ENCODE results near the gene DNM3.

The DNM3 gene

GRCh38 chr1:171973421-171973820 lies 132.1 kb downstream of the DNM3 start:
- no peak for DNase-seq (ENCODE audit: low read depth, low spot score)

DNA sequence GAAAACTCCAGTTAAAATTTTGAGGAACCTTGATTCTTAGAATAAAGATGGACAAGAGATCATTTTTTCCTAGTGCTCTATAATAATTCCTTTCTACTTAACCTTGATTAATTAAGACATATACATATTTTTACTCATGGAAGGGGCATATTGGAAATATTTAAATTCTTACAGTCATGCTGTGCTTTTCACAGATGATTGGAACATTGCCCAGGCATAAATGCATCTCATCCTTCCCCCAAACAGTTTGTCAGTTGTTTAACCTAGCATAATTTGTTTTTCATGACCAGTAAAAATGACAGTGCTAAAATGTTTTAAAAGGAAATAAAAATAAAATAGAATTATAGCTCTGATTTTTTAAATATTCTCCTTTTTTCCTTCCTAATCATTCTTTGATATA lies 140.0 kb downstream of the DNM3 start:
- DNase-seq (ENCODE audit: low read depth, low spot score), result no peak

DNA sequence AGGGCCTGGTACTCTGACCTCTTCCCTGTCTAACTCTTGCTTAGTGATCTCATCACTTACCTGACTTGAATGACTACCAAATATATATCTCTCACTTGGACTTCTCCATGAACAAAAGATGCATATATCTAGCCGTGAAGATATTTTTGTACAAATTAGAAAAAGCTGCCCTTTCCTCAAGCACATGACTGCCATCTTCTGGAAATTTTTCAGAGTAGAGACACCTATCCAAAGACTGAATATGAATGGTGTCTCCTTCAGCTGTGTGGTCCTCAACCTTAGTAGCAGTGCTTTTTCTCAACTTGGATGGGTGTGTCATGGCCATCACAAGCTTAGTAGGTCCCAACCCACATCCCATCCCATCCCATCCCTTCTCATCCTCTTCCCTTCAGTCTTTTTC lies 142.3 kb downstream of the DNM3 start:
- DNase-seq (ENCODE audit: low read depth, low spot score), result no peak

DNA sequence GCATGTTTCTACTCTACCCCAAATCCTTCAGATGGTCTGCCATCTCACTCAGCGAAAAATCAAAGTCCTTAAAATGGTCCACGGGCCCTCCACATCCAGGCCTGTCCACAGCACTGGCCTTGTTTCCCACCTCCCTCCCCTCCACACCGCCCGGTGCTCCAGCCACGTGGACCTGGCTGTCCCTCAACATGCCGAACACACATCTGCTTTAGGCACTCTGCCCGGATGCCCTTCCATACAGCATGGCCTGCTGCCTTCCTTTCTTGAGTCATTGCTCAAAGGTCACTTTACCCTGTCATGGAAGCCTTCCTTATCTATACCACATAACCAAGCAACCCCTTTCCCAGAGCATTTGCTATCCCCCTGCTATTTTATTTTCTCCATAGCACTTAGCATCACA lies 143.0 kb downstream of the DNM3 start:
- DNase-seq (ENCODE audit: low read depth, low spot score), result no peak

GRCh38 chr1:171984850-171985485 lies 143.7 kb downstream of the DNM3 start:
- DNase-seq (ENCODE audit: low read depth, low spot score), result no peak

GRCh38 chr1:171985639-171986038 lies 144.3 kb downstream of the DNM3 start:
- no peak for DNase-seq (ENCODE audit: low read depth, low spot score)

DNA sequence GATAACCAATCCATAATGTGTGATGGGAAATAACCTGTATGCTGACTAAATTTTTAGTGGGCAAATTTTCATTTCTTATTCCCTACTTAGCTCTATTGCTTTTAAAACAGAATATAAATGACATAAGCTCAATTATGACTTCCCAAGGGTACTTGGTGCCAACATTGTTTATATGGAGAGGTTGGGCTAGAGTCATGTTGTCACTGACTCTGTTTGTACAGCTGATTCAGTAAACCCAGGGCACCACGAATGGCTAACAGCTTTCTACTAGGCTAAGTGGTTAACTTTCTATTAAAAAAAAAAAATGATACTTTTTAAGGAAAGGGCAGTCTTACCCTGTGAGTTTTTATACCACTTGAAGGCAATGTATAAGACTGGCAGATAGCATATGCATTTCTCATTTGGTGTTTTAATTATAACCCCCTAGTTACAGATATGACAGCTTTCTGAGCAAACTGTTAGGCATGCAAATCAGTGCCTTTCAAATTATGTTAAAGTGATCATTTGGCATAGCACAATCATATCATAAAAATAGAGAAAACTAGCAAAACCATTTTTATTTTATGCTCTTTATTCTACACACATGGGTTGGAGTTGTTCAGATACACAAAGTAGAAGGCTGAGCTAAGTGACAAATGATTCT lies 147.1 kb downstream of the DNM3 start:
- no peak for DNase-seq (ENCODE audit: low read depth, low spot score)

DNA sequence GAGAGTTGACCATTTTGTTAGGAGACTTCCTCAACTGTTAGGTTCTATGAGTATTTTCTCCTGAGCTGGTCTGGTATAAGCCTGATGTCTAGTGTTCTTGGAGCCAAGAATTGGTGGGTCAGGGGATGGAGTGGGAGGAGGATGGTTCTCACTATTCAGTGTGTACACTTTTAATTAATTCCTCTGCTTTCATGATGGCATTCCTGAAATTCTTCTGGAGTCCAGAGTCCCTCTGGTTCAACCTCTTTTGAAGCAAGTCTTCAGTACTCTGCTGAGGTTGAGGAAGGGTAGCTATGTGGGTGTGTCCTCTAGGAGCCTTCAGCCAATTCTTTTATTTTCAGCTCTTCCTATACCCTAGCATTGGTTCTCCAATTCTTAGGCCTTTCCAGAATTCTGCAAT lies 149.1 kb downstream of the DNM3 start:
- DNase-seq (ENCODE audit: low read depth, low spot score), result no peak

DNA sequence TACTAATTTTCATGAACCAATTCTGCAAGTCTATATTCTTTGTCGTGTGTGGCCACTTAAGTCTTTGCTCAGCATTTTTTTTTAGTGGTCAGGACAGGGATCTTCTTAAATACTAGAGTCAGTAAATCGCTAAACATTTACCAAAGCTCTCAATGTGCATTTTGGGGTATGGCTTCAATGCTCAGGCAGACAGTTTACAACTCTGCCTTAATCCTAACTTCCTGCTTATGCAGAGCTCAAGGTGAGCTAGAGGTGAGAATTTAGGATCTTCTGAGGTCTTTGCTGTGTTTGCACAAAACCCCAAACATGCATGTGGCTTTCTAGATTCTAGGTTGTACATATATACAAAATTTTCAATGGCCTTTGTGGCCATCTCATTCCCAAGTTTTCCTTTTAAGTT lies 153.0 kb downstream of the DNM3 start:
- no peak for DNase-seq (ENCODE audit: low read depth, low spot score)

DNA sequence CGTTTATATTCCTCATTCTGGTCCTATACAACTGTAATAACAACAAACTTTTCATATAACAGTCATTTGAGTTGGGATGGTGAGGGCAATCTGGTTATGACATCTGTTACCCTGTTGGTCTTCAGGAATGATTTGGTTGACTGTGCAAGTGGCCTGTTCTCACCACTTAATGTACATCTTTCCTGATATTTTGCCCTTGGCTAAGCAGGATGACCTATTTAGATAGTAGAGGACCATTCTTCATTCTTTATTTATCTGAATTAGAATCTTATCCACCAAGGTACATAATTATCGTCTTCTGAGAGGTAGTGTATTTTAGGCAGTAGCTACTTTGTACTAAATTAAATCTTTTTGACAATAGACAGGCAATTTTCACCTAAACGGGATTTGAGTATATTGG lies 154.3 kb downstream of the DNM3 start:
- no peak for DNase-seq (ENCODE audit: low read depth, low spot score)

GRCh38 chr1:171997936-171998335 lies 156.6 kb downstream of the DNM3 start:
- DNase-seq (ENCODE audit: low read depth, low spot score), result no peak

- DNase-seq (ENCODE audit: low read depth, low spot score), result no peak
Measured at GRCh38 chr1:171998711-171999110, 157.4 kb downstream of the DNM3 start.

- no peak for DNase-seq (ENCODE audit: low read depth, low spot score)
Measured at GRCh38 chr1:171999756-172000155, 158.5 kb downstream of the DNM3 start.

GRCh38 chr1:172001288-172001687 lies 160.0 kb downstream of the DNM3 start:
- DNase-seq (ENCODE audit: low read depth, low spot score), result no peak

GRCh38 chr1:172002725-172003345 lies 161.5 kb downstream of the DNM3 start:
- peak; percentile 14 for DNase-seq (ENCODE audit: low read depth, low spot score)

- DNase-seq (ENCODE audit: low read depth, low spot score), result no peak
Measured at GRCh38 chr1:172003766-172004530, 162.7 kb downstream of the DNM3 start.

DNA sequence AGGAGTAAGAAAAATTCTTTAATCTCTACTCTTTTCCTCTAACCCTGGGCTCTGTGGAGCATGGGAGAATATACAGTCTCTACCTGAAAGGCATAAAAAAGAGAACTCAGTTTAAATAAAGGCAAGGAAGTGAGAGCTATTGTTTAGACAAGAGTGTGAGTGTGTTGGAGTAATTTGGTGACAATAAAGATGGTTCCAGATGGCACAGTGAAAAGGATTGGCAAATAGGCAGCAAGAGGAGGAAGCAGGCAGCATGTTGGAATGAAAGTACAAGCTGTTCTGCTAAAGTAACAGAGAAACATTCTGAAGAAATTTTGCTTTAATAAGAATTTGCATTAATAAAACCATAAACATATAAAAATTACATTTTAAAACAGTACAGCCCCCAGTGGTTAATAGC lies 163.4 kb downstream of the DNM3 start:
- DNase-seq (ENCODE audit: low read depth, low spot score), result no peak

GRCh38 chr1:172005856-172006255 lies 164.6 kb downstream of the DNM3 start:
- no peak for DNase-seq (ENCODE audit: low read depth, low spot score)

DNA sequence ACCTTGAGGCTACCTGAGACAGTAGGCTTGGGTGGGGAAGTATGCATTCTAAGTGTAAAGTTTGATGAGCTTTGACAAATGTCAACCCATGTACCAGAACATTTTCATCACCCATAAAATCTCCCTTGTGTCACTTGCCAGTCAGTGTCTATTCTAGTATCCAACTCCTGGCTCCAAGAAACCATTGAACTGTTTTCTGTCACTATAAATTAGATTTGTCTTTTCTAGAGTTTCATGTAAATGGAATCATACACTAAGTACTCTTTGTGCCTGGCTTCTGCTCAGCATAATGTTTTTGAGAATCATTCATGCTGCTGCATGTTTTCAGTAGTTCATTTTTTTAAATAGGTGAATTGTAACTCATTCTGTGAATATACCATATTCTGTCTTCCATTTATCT lies 165.4 kb downstream of the DNM3 start:
- no peak for DNase-seq (ENCODE audit: low read depth, low spot score)

DNA sequence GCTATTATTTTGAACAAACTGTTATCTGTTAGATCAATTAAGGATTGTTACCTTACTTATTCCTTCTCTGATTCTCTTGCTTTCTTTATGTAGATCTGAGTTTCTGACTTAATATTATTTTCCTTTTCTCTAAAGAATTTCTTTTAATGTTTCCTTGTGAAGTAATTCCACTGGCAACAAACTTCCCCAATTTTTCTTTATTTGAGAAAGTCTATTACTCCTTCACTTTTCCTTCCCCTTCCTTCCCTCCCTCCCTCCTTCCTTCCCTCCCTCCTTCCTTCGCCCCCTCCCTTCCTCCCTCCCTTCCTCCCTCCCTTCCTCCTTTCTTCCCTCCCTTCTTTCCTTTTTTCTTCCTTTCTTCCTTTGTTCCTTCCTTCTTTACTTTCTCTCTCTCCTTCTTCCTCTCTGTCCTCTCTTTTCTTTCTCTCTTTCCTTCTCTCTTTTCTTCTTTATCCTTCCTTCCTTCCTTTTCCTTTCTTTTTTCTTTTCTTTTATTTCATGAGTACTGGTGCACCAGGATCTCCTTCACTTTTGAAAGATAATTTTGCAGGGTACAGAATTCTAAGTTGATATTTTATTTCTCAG lies 177.5 kb downstream of the DNM3 start:
- no peak for DNase-seq (ENCODE audit: low read depth, low spot score)

GRCh38 chr1:172019976-172020375 lies 178.7 kb downstream of the DNM3 start:
- no peak for DNase-seq (ENCODE audit: low read depth, low spot score)

DNA sequence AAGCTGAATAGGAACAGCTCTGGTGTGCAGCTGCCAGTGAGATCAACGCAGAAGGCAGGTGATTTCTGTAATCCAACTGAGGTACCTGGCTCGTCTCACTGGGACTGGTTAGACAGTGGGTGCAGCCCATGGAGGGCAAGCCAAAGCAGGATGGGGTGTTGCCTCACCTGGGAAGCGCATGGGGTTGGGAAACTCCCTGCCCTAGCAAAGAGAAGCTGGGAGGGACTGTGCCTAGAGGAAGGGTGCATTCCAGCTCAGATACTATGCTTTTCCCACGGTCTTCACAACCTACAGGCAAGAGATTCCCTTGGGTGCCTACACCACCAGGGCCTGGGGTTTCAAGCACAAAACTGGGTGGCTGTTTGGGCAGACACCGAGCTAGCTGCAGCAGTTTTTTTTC lies 183.2 kb downstream of the DNM3 start:
- DNase-seq (ENCODE audit: low read depth, low spot score), result no peak
